Measurements from ENCODE around the gene GRIP2. TPM values are rescaled to one million over a fixed set of nuclear protein-coding genes. Genes with fewer than 3 reads are reported as not detected.

Gene GRIP2
- total and polyA plus RNA-seq, 2 of the 4 experiments (the other 2 are of a cell fraction) = 0.05 TPM; not detected in 1

GRCh38 chr3:14520149-14520548 is 20.0 kb downstream of the GRIP2 start:
- in situ Hi-C loops (cut with MboI; ENCODE audit: low sequenced_read_pairs) = no loop called here
- no peak overlapping the region for H2BK120ac ChIP-seq (ENCODE audit: low read depth, low read length)
- CTCF ChIA-PET = no interaction called here

More at GRCh38 chr3:14520149-14520548, 20.0 kb downstream of the GRIP2 start:
- Histone ChIP-seq H4K5ac (ENCODE audit: low read depth, low read length) (no peak overlapping the region), H2BK20ac (ENCODE audit: low read depth, low read length) (no peak overlapping the region), H3K9me1 (ENCODE audit: insufficient read depth, low read length) (no peaks in the 10 kb centered on the region), H3K27ac (ENCODE audit: insufficient read depth, low read length) (no peak overlapping the region), H3K27me3 (ENCODE audit: control insufficient read depth, insufficient read depth, low read length) (peaks cover 19% of the 10 kb centered on the region), H3K9ac (ENCODE audit: low read depth, low read length) (no peak overlapping the region), H4K8ac (ENCODE audit: low read depth in 2 of 2, low read length in 2 of 2) (no peak overlapping the region), H2AK5ac (ENCODE audit: low read depth, low read length) (no peak overlapping the region), H3K18ac (ENCODE audit: low read depth, low read length) (no peak overlapping the region), H3K4me1 (ENCODE audit: control insufficient read depth, insufficient read depth, low read length) (no peaks in the 10 kb centered on the region), H3K36me3 (ENCODE audit: control insufficient read depth, insufficient read depth, low read length) (no peaks in the 10 kb centered on the region), H3K4me3 (ENCODE audit: insufficient read depth, low read depth, low read length) (no peak overlapping the region), H2BK15ac (ENCODE audit: low read depth, low read length) (no peak overlapping the region), H3K79me1 (ENCODE audit: low read depth in 1 of 2, low read length in 2 of 2) (no peaks in the 10 kb centered on the region), H3K9me3 (ENCODE audit: control insufficient read depth, insufficient read depth, low read length) (no peaks in the 10 kb centered on the region), H3K56ac (ENCODE audit: extremely low read depth, insufficient read depth, low read length) (no peak overlapping the region), H3K14ac (replicated peaks; ENCODE audit: low read depth, low read length) (no peak overlapping the region), H4K91ac (ENCODE audit: insufficient read depth, low read depth, low read length) (no peak overlapping the region), H2AFZ (replicated peaks; ENCODE audit: low read length, poor library complexity) (no peak overlapping the region), H4K20me1 (ENCODE audit: insufficient read depth, low read length) (no peaks in the 10 kb centered on the region), H3K4ac (ENCODE audit: low read depth, low read length) (no peak overlapping the region), H3K23ac (ENCODE audit: low read depth, low read length) (no peak overlapping the region), H2BK5ac (ENCODE audit: low read depth, low read length, poor library complexity, severe bottlenecking) (no peak overlapping the region), H2AK9ac (replicated peaks; ENCODE audit: low read depth, low read length, poor library complexity) (no peak overlapping the region), H3K4me2 (ENCODE audit: low read depth, low read length) (no peak overlapping the region)
- DNase-seq (no peak), ATAC-seq (ENCODE audit: low read depth) (no peak)
- intact Hi-C loops (cut with micrococcal nuclease) = no loop called here
- no TSS peak for BruUV-seq (replicated peaks)
- POLR2A ChIA-PET (ENCODE audit: unreplicated experiment) = no interaction called here
- dilution Hi-C loops (cut with HindIII; ENCODE audit: low sequenced_read_pairs, unreplicated experiment) = no loop called here
- 71% methylated on average over 4 of the region's 15 CpGs; no CpG with 5 or more reads in 1 of the 2 experiments for WGBS, 2 experiments (ENCODE audit: extremely low coverage in 2 of 2, insufficient read length in 1 of 2)
- TF ChIP-seq RAD21 (IDR thresholded peaks at IDR 0.05; ENCODE audit: low read length) (no peak), FOS (IDR thresholded peaks at IDR 0.05; ENCODE audit: low read depth, low read length) (no peak), MAFK (IDR thresholded peaks at IDR 0.05; ENCODE audit: low read depth, low read length) (no peak), CEBPB (IDR thresholded peaks at IDR 0.05; ENCODE audit: low read depth, low read length) (no peak)

Measured in IMR-90 (cell line).